Measurements from ENCODE around the gene RAD51. TPM values are rescaled to one million over a fixed set of nuclear protein-coding genes. Genes with fewer than 3 reads are reported as not detected.

The RAD51 gene
- total RNA-seq, 4 donors from 2014 or later = 3.0 TPM; not detected in 3

- Histone ChIP-seq H3K4me3 (no peak overlapping the region), H3K27ac (no peak overlapping the region), H3K36me3 (peaks cover 0 to 98% of the 10 kb centered on the region in 2 donors), H3K4me1 (peaks cover 0 to 23% (median 0%) of the 10 kb centered on the region in 3 donors), H3K9me3 (no peaks in the 10 kb centered on the region), H3K27me3 (no peaks in the 10 kb centered on the region)
- WGBS, 2 donors (ENCODE audit: low coverage in 1 of 2) = 82 to 100% methylated on average over 2 to 4 of the region's 13 CpGs
- TF ChIP-seq POLR2AphosphoS5 (IDR thresholded peaks at IDR 0.05) = no peak
- no peak for ATAC-seq
Observed at GRCh38 chr15:40772014-40772413, 77.0 kb downstream of the RAD51 start.

GRCh38 chr15:40773496-40773895 is 78.5 kb downstream of the RAD51 start:
- H3K27ac ChIP-seq = no peak overlapping the region
- H3K9me3 ChIP-seq = no peaks in the 10 kb centered on the region
- TF ChIP-seq POLR2AphosphoS5 (IDR thresholded peaks at IDR 0.05) = no peak
- no peak for TF ChIP-seq CTCF (IDR thresholded peaks at IDR 0.05)
- no peak for TF ChIP-seq POLR2A (IDR thresholded peaks at IDR 0.05)
- no peak for TF ChIP-seq EP300 (IDR thresholded peaks at IDR 0.05)
- WGBS, 2 donors (ENCODE audit: low coverage in 1 of 2) = 50% methylated on average over 1 of the region's 8 CpGs; no CpG with 5 or more reads in 1 of the 2 donors
- H3K4me3 ChIP-seq = no peak overlapping the region
- ATAC-seq = no peak
- H3K4me1 ChIP-seq = peaks cover 0 to 22% (median 0%) of the 10 kb centered on the region in 3 donors
- no peaks in the 10 kb centered on the region for H3K27me3 ChIP-seq
- H3K36me3 ChIP-seq = peaks cover 0 to 98% of the 10 kb centered on the region in 2 donors

- ATAC-seq = no peak
- no peak overlapping the region for H3K4me3 ChIP-seq
- no peaks in the 10 kb centered on the region for H3K9me3 ChIP-seq
- no peak overlapping the region for H3K27ac ChIP-seq
- TF ChIP-seq CTCF (IDR thresholded peaks at IDR 0.05) = no peak
- no peak for TF ChIP-seq POLR2AphosphoS5 (IDR thresholded peaks at IDR 0.05)
- no peak for TF ChIP-seq EP300 (IDR thresholded peaks at IDR 0.05)
- TF ChIP-seq POLR2A (IDR thresholded peaks at IDR 0.05) = no peak
- 100% methylated on average over 1 to 2 of the region's 6 CpGs for WGBS, 2 donors (ENCODE audit: low coverage in 1 of 2)
- H3K4me1 ChIP-seq = peaks cover 0 to 18% (median 0%) of the 10 kb centered on the region in 3 donors
- H3K36me3 ChIP-seq = peaks cover 0 to 99% of the 10 kb centered on the region in 2 donors
- no peaks in the 10 kb centered on the region for H3K27me3 ChIP-seq
Observed at GRCh38 chr15:40773902-40774301, 78.9 kb downstream of the RAD51 start.

- Histone ChIP-seq H3K27ac (no peak overlapping the region), H3K4me1 (peaks cover 0 to 7% (median 0%) of the 10 kb centered on the region in 3 donors), H3K36me3 (peaks cover 0 to 100% of the 10 kb centered on the region in 2 donors), H3K4me3 (no peak overlapping the region), H3K9me3 (no peaks in the 10 kb centered on the region), H3K27me3 (no peaks in the 10 kb centered on the region)
- TF ChIP-seq CTCF (IDR thresholded peaks at IDR 0.05) (no peak), POLR2A (IDR thresholded peaks at IDR 0.05) (no peak), EP300 (IDR thresholded peaks at IDR 0.05) (no peak), POLR2AphosphoS5 (IDR thresholded peaks at IDR 0.05) (no peak)
- no peak for ATAC-seq
- 87 to 89% methylated on average over 4 to 5 of the region's 10 CpGs for WGBS, 2 donors (ENCODE audit: low coverage in 1 of 2)
Observed at GRCh38 chr15:40775007-40775406, 80.0 kb downstream of the RAD51 start.

- Histone ChIP-seq H3K9me3 (no peaks in the 10 kb centered on the region), H3K4me1 (no peaks in the 10 kb centered on the region), H3K27me3 (no peaks in the 10 kb centered on the region), H3K4me3 (no peak overlapping the region), H3K27ac (no peak overlapping the region), H3K36me3 (peaks cover 0 to 95% of the 10 kb centered on the region in 2 donors)
- TF ChIP-seq POLR2A (IDR thresholded peaks at IDR 0.05) = no peak
- WGBS, 2 donors (ENCODE audit: low coverage in 1 of 2) = 94% methylated on average over 11 of the region's 14 CpGs; no CpG with 5 or more reads in 1 of the 2 donors
- ATAC-seq = no peak
Observed at GRCh38 chr15:40775740-40776536, 81.0 kb downstream of the RAD51 start.
